ENCODE measurements around the gene TAGAP.

DNA sequence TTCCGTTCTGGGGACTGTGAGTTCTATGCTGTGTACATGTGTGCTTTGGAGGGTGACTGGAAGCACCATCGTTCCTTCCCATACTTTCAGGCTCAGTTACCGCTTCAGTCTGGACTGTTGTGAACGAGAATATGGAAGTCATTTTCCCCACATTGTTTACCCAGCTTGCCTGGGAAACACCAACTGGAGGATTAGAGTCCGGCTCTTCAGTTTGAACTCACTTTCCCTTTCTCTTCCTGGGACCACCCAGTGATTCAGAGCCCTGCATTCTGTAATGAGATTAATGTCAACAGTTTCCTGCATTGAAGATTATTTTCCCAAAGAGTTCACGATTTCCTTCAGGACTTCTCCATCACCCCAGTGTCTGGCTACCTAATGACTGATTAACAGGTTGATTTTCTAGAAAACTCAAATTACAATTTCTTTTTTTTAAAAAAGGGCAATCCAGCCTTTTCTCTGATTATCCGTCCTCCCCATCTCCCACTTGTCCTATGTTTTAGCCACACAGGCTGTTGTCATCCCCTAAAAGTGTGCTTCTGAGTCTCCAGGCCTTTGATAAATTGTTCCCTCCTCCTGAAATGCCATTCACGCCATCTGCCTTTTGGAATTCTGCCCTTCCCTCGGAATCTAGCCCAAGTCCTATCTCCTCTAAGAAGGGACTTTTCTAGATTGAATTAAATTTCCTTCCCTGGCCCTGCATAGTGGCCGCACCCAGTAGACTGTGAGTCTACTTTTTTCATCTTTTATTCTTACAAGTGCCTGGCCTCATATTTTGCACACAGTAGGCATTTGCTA lies 3.3 kb upstream of the TAGAP start:
- TF ChIP-seq, protein P1, sequence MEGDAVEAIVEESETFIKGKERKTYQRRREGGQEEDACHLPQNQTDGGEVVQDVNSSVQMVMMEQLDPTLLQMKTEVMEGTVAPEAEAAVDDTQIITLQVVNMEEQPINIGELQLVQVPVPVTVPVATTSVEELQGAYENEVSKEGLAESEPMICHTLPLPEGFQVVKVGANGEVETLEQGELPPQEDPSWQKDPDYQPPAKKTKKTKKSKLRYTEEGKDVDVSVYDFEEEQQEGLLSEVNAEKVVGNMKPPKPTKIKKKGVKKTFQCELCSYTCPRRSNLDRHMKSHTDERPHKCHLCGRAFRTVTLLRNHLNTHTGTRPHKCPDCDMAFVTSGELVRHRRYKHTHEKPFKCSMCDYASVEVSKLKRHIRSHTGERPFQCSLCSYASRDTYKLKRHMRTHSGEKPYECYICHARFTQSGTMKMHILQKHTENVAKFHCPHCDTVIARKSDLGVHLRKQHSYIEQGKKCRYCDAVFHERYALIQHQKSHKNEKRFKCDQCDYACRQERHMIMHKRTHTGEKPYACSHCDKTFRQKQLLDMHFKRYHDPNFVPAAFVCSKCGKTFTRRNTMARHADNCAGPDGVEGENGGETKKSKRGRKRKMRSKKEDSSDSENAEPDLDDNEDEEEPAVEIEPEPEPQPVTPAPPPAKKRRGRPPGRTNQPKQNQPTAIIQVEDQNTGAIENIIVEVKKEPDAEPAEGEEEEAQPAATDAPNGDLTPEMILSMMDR (IDR thresholded peaks at IDR 0.05; ENCODE audit: low read length): no peak
- no peak for TF ChIP-seq EZH2 (IDR thresholded peaks at IDR 0.05; ENCODE audit: borderline replicate concordance, low read length)

All from OCI-LY1 (cell line).